AG09309 (cell line): ENCODE measurements around the gene ALDH5A1.

Source experiments
- DNase-seq: peaks from one replicate; pipeline ENCODE4 v3.0.0-alpha.2; 2010; ENCODE audit warnings: low read depth
- H3K4me3 ChIP-seq: 2 replicates; pipeline ENCODE4 v1.5.1; 2011; ENCODE audit warnings: mild to moderate bottlenecking, low read depth, low read length, moderate library complexity; ENCODE audit not compliant: control insufficient read depth
- TF ChIP-seq, protein P1 (sequence below): IDR thresholded peaks from 2 replicates; pipeline ENCODE4 v1.5.1; 2011; ENCODE audit warnings: mild to moderate bottlenecking, low read depth, low read length, inconsistent platforms; ENCODE audit not compliant: insufficient read depth, control insufficient read depth; ENCODE audit errors: missing control alignments

Gene ALDH5A1

DNA sequence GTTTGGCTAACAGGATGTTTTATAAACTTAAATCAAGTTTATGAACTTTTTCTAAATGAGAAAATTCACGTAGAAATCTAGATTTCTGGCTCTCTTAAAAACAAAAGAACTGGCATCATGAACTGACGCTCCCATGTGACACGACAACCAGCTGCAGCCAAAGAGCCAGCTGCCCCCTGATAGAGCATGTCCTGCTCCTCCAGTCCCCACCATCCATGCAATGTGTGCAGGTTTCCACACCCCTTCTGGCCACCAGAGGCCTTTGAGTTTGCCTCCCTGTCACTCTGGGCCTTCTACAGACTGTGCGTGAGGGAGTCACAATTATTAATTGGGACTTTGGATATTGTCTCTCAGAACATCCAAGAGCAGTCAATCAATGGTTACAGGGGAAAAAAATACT lies 3.8 kb upstream of the ALDH5A1 start:
- DNase-seq = no peak
- no peak overlapping the region for H3K4me3 ChIP-seq
- TF ChIP-seq, protein P1, sequence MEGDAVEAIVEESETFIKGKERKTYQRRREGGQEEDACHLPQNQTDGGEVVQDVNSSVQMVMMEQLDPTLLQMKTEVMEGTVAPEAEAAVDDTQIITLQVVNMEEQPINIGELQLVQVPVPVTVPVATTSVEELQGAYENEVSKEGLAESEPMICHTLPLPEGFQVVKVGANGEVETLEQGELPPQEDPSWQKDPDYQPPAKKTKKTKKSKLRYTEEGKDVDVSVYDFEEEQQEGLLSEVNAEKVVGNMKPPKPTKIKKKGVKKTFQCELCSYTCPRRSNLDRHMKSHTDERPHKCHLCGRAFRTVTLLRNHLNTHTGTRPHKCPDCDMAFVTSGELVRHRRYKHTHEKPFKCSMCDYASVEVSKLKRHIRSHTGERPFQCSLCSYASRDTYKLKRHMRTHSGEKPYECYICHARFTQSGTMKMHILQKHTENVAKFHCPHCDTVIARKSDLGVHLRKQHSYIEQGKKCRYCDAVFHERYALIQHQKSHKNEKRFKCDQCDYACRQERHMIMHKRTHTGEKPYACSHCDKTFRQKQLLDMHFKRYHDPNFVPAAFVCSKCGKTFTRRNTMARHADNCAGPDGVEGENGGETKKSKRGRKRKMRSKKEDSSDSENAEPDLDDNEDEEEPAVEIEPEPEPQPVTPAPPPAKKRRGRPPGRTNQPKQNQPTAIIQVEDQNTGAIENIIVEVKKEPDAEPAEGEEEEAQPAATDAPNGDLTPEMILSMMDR = no peak

DNA sequence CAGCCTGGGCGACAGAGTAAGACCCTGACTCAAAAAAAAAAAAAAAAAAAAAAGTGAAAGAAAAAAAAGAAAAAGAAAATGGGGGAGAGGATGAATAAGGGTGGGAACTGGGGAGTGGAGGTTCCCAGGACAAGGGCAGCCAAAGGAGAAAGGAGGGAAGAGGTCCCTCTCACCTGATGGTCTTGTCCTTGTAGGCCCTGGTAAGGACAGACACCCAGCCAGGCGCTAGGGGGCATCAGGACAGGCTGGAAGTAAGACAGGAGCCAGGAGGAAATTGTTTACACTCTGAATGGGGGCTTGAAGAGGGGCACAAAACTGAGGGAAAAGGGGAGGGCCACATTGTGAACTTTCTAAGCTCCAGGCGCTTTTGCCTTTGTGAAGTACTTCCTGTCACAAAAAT lies 2.3 kb upstream of the ALDH5A1 start:
- DNase-seq = no peak
- H3K4me3 ChIP-seq = no peak overlapping the region
- TF ChIP-seq, protein P1 = peak; percentile 29

DNA sequence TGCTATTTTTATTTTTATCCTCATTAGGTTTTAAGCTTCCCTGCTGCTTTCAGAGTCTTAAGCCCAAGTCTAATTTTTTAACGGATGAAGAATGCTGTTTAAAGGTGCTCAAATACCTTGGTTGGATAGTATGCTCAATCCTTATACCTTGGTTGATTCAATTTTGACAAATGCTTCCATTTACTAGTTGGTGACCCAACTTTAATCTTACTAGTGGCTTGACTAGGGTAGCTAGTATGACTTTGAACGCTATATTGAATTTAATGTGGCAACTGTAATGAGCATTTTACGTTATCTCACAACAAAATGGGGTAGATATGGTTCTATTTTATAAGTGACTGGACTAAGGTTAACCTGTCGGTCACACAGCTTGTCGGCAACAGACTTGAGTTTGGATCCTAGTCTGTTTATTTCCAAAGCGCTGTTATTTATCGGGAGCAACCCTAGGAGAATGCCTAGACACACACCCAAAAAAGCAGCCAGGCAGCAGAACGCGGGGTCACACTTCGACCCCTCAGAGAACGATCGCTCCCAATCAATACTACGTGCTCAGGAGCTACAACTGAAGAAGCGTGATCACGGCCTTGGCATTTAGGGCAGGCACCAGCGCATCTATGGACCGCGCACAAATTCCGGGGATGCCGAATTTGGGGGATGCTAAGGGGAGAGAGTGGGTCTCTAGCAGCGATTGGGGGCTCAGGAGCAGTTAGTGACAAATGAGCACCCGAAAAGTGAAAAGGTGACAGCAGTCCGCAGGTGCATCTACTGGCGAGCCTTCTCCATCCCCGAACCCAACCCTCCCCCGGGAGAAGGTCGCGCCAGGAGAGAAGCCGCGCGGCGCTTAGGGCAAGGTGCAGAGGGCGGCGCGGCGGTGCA lies 586 bp upstream of the ALDH5A1 start:
- peak overlapping the region; percentile 44 for H3K4me3 ChIP-seq
- TF ChIP-seq, protein P1 = no peak
- no peak for DNase-seq

DNA sequence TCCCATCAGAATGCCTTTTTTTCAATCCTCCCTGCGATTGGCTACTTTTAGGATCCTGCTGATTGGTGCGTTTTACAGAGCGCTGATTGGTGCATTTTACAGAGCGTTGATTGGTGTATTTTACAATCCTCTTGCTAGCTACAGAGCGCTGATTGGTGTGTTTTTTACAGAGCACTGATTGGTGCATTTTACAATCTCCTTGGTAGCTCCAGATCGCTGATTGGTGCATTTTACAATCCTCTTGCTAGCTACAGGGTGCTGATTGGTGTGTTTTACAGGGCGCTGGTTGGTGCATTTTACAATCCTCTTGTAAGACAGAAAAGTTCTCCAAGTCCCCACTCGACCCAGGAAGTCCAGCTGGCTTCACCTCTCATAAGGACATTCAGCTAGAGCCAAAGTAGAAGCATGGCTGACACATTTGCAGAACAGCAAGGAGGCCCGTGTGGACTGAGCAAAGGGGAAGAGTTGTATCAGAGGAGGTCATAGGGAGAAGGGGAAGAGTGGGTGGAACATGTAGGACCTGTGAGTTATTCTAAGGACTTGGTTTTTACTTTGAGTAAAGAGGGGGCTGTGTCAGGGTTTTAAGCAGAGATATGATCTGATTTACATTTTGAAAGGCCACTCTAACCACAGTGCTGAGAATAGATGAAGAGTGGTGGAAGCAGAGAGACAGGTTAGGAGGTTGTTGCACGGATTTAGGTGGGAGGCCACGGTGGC lies 2.6 kb downstream of the ALDH5A1 start:
- no peak for DNase-seq
- TF ChIP-seq, protein P1 = no peak
- no peak overlapping the region for H3K4me3 ChIP-seq

DNA sequence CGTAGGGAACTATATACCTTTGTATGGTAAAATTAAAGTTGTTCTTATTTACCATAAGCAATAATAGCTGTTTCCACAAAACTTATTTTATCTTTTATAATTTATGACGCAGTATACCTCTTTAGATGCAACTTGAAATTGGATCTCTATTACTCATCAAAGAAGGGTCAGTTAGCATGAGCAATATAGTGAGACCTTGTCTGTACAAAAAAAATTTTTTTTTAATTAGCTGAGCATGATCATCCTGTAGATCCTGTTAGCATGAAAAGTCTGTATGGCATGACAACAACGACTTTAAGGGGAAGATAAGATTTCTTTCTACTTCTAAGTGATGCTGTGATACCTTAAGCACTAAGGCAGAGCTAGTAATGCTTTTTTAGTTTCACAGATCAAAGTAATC lies 5.9 kb downstream of the ALDH5A1 start:
- no peak overlapping the region for H3K4me3 ChIP-seq
- TF ChIP-seq, protein P1 = no peak
- no peak for DNase-seq

DNA sequence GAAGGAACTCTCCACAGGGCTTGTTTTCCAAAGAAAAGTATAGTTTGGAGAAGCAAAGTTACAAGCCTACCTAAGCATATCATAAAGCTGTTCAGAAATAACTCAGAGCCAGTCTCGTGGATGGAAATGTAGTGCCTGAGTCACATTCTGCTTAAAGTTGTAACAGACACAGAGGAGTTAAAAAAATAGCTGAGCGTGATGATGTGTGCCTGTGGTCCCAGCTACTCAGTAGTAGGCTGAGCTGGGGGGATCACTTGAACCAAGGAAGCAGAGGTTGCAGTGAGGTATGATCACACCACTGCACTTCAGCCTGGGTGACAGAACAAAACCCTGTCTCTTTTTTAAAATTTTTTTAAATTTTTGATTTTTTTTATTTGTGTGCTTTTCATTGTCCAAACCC lies 6.6 kb downstream of the ALDH5A1 start:
- TF ChIP-seq, protein P1 = no peak
- DNase-seq = no peak

More for the DNA sequence above, 6.6 kb downstream of the ALDH5A1 start:
- H3K4me3 ChIP-seq = no peak overlapping the region
